CD14-positive monocyte (primary cell): ENCODE data around the gene ATP8B2. TPM values are rescaled to one million over a fixed set of nuclear protein-coding genes. Genes with fewer than 3 reads are reported as not detected.
"Not testable (repeated sequence)": the region's sequence is repeated elsewhere in the genome, so short reads cannot be mapped to it uniquely, and the experiment has no call there.

Experiments
- DNase-seq, 3 donors: peaks; one replicate each; pipeline ENCODE4 v3.0.0-alpha.2; 2011 to 2022
- H2AFZ ChIP-seq: 2 replicates; pipeline ENCODE4 v1.6.0; 2012; ENCODE audit warnings: mild to moderate bottlenecking, low read depth, low read length, inconsistent platforms; ENCODE audit not compliant: insufficient read depth, poor library complexity, severe bottlenecking
- H3K27ac ChIP-seq, 2 donors: 1 replicate in 1 of 2; 2 replicates in 1 of 2; pipeline ENCODE4 v1.5.1; 2012 to 2013; ENCODE audit warnings: low read length in 2 of 2, control low read depth in 1 of 2, inconsistent platforms in 1 of 2, low read depth in 1 of 2, mild to moderate bottlenecking in 1 of 2
- H3K27me3 ChIP-seq, 2 donors: one replicate each; pipeline versions ENCODE4 v1.6.0 to v1.6.1; 2011 to 2013; ENCODE audit warnings: low read length in 2 of 2; ENCODE audit not compliant: control insufficient read depth in 2 of 2, insufficient read depth in 2 of 2
- H3K36me3 ChIP-seq, 2 donors: replicated peaks in 1 of 2; 1 replicate in 1 of 2; 2 replicates in 1 of 2; pipeline versions ENCODE4 v1.5.1 to v1.6.1; 2012 to 2013; ENCODE audit warnings: low read length in 2 of 2, control low read depth in 1 of 2, inconsistent platforms in 1 of 2, mild to moderate bottlenecking in 1 of 2; ENCODE audit not compliant: insufficient read depth in 2 of 2, control insufficient read depth in 1 of 2
- H3K4me1 ChIP-seq, 2 donors: 1 replicate in 1 of 2; 2 replicates in 1 of 2; pipeline versions ENCODE4 v1.5.1 to v1.6.1; 2012 to 2013; ENCODE audit warnings: low read length in 2 of 2, control low read depth in 1 of 2, inconsistent platforms in 1 of 2, mild to moderate bottlenecking in 1 of 2, moderate library complexity in 1 of 2; ENCODE audit not compliant: insufficient read depth in 2 of 2, control insufficient read depth in 1 of 2
- H3K4me2 ChIP-seq: replicated peaks from 2 replicates; pipeline ENCODE3; 2012; ENCODE audit warnings: low read length, moderate library complexity, mild to moderate bottlenecking; ENCODE audit not compliant: poor library complexity, severe bottlenecking; ENCODE audit errors: extremely low read depth
- H3K4me3 ChIP-seq, 3 experiments: fragments of 200-600 bp in 1 of 3; sonication (generic) in 1 of 3; replicated peaks in 1 of 3; 1 replicate in 2 of 3; 2 replicates in 1 of 3; pipeline ENCODE4 v1.5.1; 2011 to 2013; ENCODE audit warnings: low read length in 3 of 3, mild to moderate bottlenecking in 3 of 3, control low read depth in 2 of 3, low read depth in 2 of 3, inconsistent platforms in 1 of 3, moderate library complexity in 1 of 3
- H3K79me2 ChIP-seq: 2 replicates; pipeline ENCODE4 v1.6.0; 2012; ENCODE audit warnings: mild to moderate bottlenecking, control low read depth, inconsistent platforms, low read length, moderate library complexity; ENCODE audit not compliant: insufficient read depth
- H3K9ac ChIP-seq: 2 replicates; pipeline ENCODE4 v1.6.0; 2017; ENCODE audit warnings: low read length, mild to moderate bottlenecking; ENCODE audit not compliant: insufficient read depth, poor library complexity, severe bottlenecking
- H3K9me3 ChIP-seq, 2 donors: replicated peaks in 1 of 2; 1 replicate in 1 of 2; 2 replicates in 1 of 2; pipeline versions ENCODE4 v1.5.1 to v1.6.1; 2012 to 2013; ENCODE audit warnings: low read length in 2 of 2, control low read depth in 1 of 2; ENCODE audit not compliant: control insufficient read depth in 1 of 2, insufficient read depth in 1 of 2
- H4K20me1 ChIP-seq: 2 replicates; pipeline ENCODE4 v1.6.0; 2012; ENCODE audit warnings: mild to moderate bottlenecking, low read length, control low read depth, moderate library complexity; ENCODE audit not compliant: insufficient read depth
- H3K27ac Mint-ChIP-seq, 7 donors: one replicate each; pipeline ENCODE4 v1.8.0; 2020; ENCODE audit warnings: mild to moderate bottlenecking in 7 of 7, mixed read lengths in 7 of 7, moderate library complexity in 6 of 7, inconsistent platforms in 2 of 7
- H3K27me3 Mint-ChIP-seq, 3 donors: one replicate each; pipeline ENCODE4 v1.8.0; 2021 to 2022; ENCODE audit warnings: low read depth in 3 of 3, mild to moderate bottlenecking in 3 of 3, mixed read lengths in 3 of 3, moderate library complexity in 3 of 3, inconsistent platforms in 1 of 3
- H3K36me3 Mint-ChIP-seq, 2 donors: one replicate each; pipeline ENCODE4 v1.8.0; 2020; ENCODE audit warnings: mixed read lengths in 2 of 2, inconsistent platforms in 1 of 2, mild to moderate bottlenecking in 1 of 2
- H3K4me1 Mint-ChIP-seq: one replicate; pipeline ENCODE4 v1.8.0; 2020; ENCODE audit warnings: mild to moderate bottlenecking, mixed read lengths
- H3K4me3 Mint-ChIP-seq, 2 donors: one replicate each; pipeline ENCODE4 v1.8.0; 2020; ENCODE audit warnings: mild to moderate bottlenecking in 2 of 2, mixed read lengths in 2 of 2, moderate library complexity in 1 of 2
- H3K9me3 Mint-ChIP-seq, 7 donors: one replicate each; pipeline ENCODE4 v1.8.0; 2020 to 2022; ENCODE audit warnings: mixed read lengths in 7 of 7, mild to moderate bottlenecking in 6 of 7, moderate library complexity in 6 of 7, inconsistent platforms in 2 of 7
- WGBS: methylation state at CpG from one replicate; pipeline ENCODE4 v1.1.5; 2013; ENCODE audit warnings: missing lambda C conversion rate; ENCODE audit not compliant: insufficient coverage; 5-methylcytosine and 5-hydroxymethylcytosine counted together
- intact Hi-C, 2 donors: fragments of 100-400 bp; cut with micrococcal nuclease; formaldehyde crosslinking; loops; one replicate each; pipeline versions ENCODE4 v1.15.0 to v1.15.1; 2023
- polyA plus RNA-seq, 3 donors: library from polyadenylated mRNA; depleted of rRNA in 1 of 3; unstranded in 2 of 3; stranded (reverse) in 1 of 3; fragments of 300-500 nt in 2 of 3; fragments of >200 nt in 1 of 3; fragmentation: Illumina TruSeq in 2 of 3; gene quantifications; 1 replicate in 2 of 3; 2 replicates in 1 of 3; pipeline ENCODE4 v1.2.3, GENCODE V29; 2012 to 2021
- TF ChIP-seq, protein P1 (sequence below): fragments of 200-600 bp; IDR thresholded peaks from one replicate; pipeline ENCODE4 v1.8.0; 2022; ENCODE audit warnings: antibody characterized with exemption, mild to moderate bottlenecking

ATP8B2 gene
- polyA plus RNA-seq, 3 donors = 0.46 to 2.2 (median 0.98) TPM

DNA sequence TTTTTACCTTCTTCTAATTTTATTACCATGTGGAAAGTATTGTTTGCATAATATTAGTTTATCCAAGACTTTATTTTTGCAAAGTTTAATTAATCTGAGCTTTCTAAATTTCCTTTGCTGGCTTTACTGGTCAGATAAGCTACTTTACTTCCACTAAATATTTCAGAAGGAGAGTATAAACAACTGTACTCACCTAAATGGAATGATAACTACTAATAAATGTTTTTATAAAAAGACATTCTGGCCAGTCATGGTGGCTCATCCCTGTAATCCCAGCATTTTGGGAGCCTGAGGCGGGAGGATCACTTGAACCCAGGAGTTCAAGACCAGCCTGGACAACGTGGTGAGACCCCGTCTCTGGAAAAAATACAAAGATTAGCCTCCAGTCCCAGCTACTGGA, 36.0 kb downstream of the ATP8B2 start:
- H3K79me2 ChIP-seq = no peaks in the 10 kb centered on the region
- Mint-ChIP-seq H3K27me3 (peaks cover 0 to 7% (median 4%) of the 10 kb centered on the region in 3 donors), H3K9me3 (peaks cover 0 to 12% (median 5%) of the 10 kb centered on the region in 7 donors), H3K4me3 (no peak overlapping the region), H3K4me1 (no peaks in the 10 kb centered on the region), H3K27ac (no peak overlapping the region), H3K36me3 (no peaks in the 10 kb centered on the region)
- H4K20me1 ChIP-seq = no peaks in the 10 kb centered on the region
- intact Hi-C loops = no loop called here
- H3K27ac ChIP-seq = no peak overlapping the region
- H3K4me3 ChIP-seq = no peak overlapping the region
- no peaks in the 10 kb centered on the region for H3K27me3 ChIP-seq
- no peak overlapping the region for H2AFZ ChIP-seq
- no peaks in the 10 kb centered on the region for H3K36me3 ChIP-seq
- no peaks in the 10 kb centered on the region for H3K4me1 ChIP-seq
- no peak overlapping the region for H3K9ac ChIP-seq
- WGBS = 93% methylated on average over 3 of the region's 3 CpGs
- TF ChIP-seq, protein P1, sequence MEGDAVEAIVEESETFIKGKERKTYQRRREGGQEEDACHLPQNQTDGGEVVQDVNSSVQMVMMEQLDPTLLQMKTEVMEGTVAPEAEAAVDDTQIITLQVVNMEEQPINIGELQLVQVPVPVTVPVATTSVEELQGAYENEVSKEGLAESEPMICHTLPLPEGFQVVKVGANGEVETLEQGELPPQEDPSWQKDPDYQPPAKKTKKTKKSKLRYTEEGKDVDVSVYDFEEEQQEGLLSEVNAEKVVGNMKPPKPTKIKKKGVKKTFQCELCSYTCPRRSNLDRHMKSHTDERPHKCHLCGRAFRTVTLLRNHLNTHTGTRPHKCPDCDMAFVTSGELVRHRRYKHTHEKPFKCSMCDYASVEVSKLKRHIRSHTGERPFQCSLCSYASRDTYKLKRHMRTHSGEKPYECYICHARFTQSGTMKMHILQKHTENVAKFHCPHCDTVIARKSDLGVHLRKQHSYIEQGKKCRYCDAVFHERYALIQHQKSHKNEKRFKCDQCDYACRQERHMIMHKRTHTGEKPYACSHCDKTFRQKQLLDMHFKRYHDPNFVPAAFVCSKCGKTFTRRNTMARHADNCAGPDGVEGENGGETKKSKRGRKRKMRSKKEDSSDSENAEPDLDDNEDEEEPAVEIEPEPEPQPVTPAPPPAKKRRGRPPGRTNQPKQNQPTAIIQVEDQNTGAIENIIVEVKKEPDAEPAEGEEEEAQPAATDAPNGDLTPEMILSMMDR = no peak
- no peak for DNase-seq
- H3K4me2 ChIP-seq = no peak overlapping the region
- H3K9me3 ChIP-seq = peaks cover 0 to 5% of the 10 kb centered on the region in 2 donors

DNA sequence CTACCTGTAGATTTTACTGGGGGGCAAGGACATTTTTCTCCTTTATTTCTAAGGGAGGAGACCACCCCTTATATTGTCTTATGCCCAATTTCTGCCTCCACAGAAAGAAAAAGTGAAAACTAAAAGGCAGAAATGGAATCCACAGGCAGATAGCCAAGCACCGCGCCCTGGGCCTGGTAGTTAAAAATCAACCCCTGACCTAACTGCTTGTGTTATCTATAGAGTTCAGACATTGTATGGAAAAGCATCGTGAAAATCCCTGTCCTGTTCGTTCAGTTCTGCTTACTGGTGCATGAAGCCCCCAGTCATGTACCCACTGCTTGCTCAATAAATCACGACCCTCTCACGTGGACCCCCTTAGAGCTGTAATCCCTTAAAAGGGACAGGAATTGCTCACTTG, 46.1 kb downstream of the ATP8B2 start:
- Histone ChIP-seq H3K4me1 (peaks cover 9 to 15% of the 10 kb centered on the region in 2 donors), H2AFZ (no peak overlapping the region), H3K27me3 (no peaks in the 10 kb centered on the region), H4K20me1 (no peaks in the 10 kb centered on the region), H3K9me3 (no peaks in the 10 kb centered on the region), H3K4me2 (no peak overlapping the region), H3K4me3 (no peak overlapping the region), H3K79me2 (no peaks in the 10 kb centered on the region), H3K9ac (no peak overlapping the region), H3K36me3 (no peaks in the 10 kb centered on the region), H3K27ac (no peak overlapping the region)
- H3K4me3 Mint-ChIP-seq = no peak overlapping the region
- peaks cover 15% of the 10 kb centered on the region for H3K4me1 Mint-ChIP-seq
- H3K9me3 Mint-ChIP-seq = no peaks in the 10 kb centered on the region
- DNase-seq = no peak
- H3K27me3 Mint-ChIP-seq = peaks cover 0 to 2% (median 1%) of the 10 kb centered on the region in 3 donors
- H3K36me3 Mint-ChIP-seq = no peaks in the 10 kb centered on the region
- H3K27ac Mint-ChIP-seq = no peak overlapping the region
- intact Hi-C loops = no loop called here
- 84% methylated on average over 3 of the region's 6 CpGs for WGBS
- TF ChIP-seq, protein P1 = no peak

DNA sequence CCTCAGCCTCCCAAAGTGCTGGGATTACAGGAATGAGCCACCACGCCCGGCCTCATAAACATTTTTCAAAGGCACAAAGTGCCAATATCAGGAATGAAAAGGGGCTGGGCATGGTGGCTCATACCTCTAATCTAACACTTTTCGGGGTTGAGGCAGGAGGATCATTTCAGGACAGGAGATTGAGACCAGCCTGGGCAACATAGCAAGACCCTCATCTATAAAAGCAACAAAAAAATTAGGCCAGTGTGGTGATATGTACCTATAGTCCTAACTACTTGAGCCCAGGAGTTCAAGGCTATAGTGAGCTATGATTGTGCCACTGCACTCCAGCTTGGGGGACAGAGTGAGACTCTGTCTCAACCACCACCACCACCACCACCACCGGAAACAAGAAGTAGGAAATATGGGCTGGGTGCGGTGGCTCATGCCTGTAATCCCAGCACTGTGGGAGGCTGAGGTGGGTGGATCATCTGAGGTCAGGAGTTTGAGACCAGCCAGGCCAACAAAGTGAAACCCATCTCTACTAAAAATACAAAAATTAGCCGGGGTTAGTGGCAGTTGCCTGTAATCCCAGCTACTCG, 48.5 kb downstream of the ATP8B2 start:
- H3K4me3 ChIP-seq, H3K27me3 ChIP-seq, H3K79me2 ChIP-seq, intact Hi-C loops, H3K27me3 Mint-ChIP-seq, H4K20me1 ChIP-seq, H2AFZ ChIP-seq, H3K9ac ChIP-seq, H3K36me3 Mint-ChIP-seq, H3K27ac ChIP-seq, H3K9me3 Mint-ChIP-seq, H3K36me3 ChIP-seq, H3K9me3 ChIP-seq, H3K4me2 ChIP-seq: not testable (repeated sequence)
- Mint-ChIP-seq H3K4me1 (peaks cover 15% of the 10 kb centered on the region), H3K4me3 (peak overlapping the region in 1 of 2 donors; percentile 11), H3K27ac (peak overlapping the region in 4 of 7 donors; percentile 6 to 60 (median 48))
- peaks cover 9 to 15% of the 10 kb centered on the region in 2 donors for H3K4me1 ChIP-seq
- DNase-seq = peak in 1 of 3 donors; percentile 6
- WGBS = no CpG with 5 or more reads among the region's 7 CpGs
